ENCODE results near the gene BOD1L1.
A peak's percentile ranks its signal among the peaks of the same experiment; 100 is the strongest.

Gene BOD1L1

GRCh38 chr4:13627606-13628311 lies at the start of gene BOD1L1:
Gene BOD1L1, minus strand, starts transcription at chr4:13627725. Its CDS starts 138 bp downstream, at chr4:13627587.
- peak within 1 kb of the TSS; percentile 87 for H3K9ac ChIP-seq (ENCODE audit: low read depth, low read length)
- H3K27me3 ChIP-seq (ENCODE audit: control insufficient read depth, insufficient read depth, low read length), result no peaks in the 10 kb centered on the region
- H3K36me3 ChIP-seq (ENCODE audit: control insufficient read depth, insufficient read depth, low read length), result no peaks in the 10 kb centered on the region
- H3K27ac ChIP-seq (ENCODE audit: low read depth, low read length), result peak within 1 kb of the TSS; percentile 95
- peak within 1 kb of the TSS; percentile 94 for H3K4me3 ChIP-seq (ENCODE audit: low read depth, low read length)
- H3K4me1 ChIP-seq (ENCODE audit: control insufficient read depth, insufficient read depth, low read length), result peaks cover 10% of the 10 kb centered on the region
- H3K9me3 ChIP-seq (ENCODE audit: control insufficient read depth, insufficient read depth, low read length), result no peaks in the 10 kb centered on the region

- no peaks in the 10 kb centered on the region for H3K4me1 ChIP-seq (ENCODE audit: control insufficient read depth, insufficient read depth, low read length)
- H3K36me3 ChIP-seq (ENCODE audit: control insufficient read depth, insufficient read depth, low read length), result no peaks in the 10 kb centered on the region
- no peak overlapping the region for H3K27ac ChIP-seq (ENCODE audit: low read depth, low read length)
- H3K9me3 ChIP-seq (ENCODE audit: control insufficient read depth, insufficient read depth, low read length), result no peaks in the 10 kb centered on the region
- H3K9ac ChIP-seq (ENCODE audit: low read depth, low read length), result no peak overlapping the region
- H3K4me3 ChIP-seq (ENCODE audit: low read depth, low read length), result no peak overlapping the region
- no peaks in the 10 kb centered on the region for H3K27me3 ChIP-seq (ENCODE audit: control insufficient read depth, insufficient read depth, low read length)
Measured at GRCh38 chr4:13674971-13675370, 47.4 kb upstream of the BOD1L1 start.

- Histone ChIP-seq H3K9me3 (ENCODE audit: control insufficient read depth, insufficient read depth, low read length) (no peaks in the 10 kb centered on the region), H3K4me3 (ENCODE audit: low read depth, low read length) (no peak overlapping the region), H3K4me1 (ENCODE audit: control insufficient read depth, insufficient read depth, low read length) (no peaks in the 10 kb centered on the region), H3K27ac (ENCODE audit: low read depth, low read length) (no peak overlapping the region), H3K27me3 (ENCODE audit: control insufficient read depth, insufficient read depth, low read length) (no peaks in the 10 kb centered on the region), H3K9ac (ENCODE audit: low read depth, low read length) (no peak overlapping the region), H3K36me3 (ENCODE audit: control insufficient read depth, insufficient read depth, low read length) (no peaks in the 10 kb centered on the region)
Measured at GRCh38 chr4:13673167-13673566, 45.6 kb upstream of the BOD1L1 start.

- H3K27ac ChIP-seq (ENCODE audit: low read depth, low read length), result no peak overlapping the region
- H3K4me3 ChIP-seq (ENCODE audit: low read depth, low read length), result no peak overlapping the region
Measured at GRCh38 chr4:13670456-13671160, 43.1 kb upstream of the BOD1L1 start.

GRCh38 chr4:13665701-13666660 lies 38.5 kb upstream of the BOD1L1 start:
- no peaks in the 10 kb centered on the region for H3K27me3 ChIP-seq (ENCODE audit: control insufficient read depth, insufficient read depth, low read length)
- no peak overlapping the region for H3K4me3 ChIP-seq (ENCODE audit: low read depth, low read length)
- H3K36me3 ChIP-seq (ENCODE audit: control insufficient read depth, insufficient read depth, low read length), result no peaks in the 10 kb centered on the region
- H3K9ac ChIP-seq (ENCODE audit: low read depth, low read length), result no peak overlapping the region
- H3K27ac ChIP-seq (ENCODE audit: low read depth, low read length), result no peak overlapping the region
- no peaks in the 10 kb centered on the region for H3K4me1 ChIP-seq (ENCODE audit: control insufficient read depth, insufficient read depth, low read length)
- H3K9me3 ChIP-seq (ENCODE audit: control insufficient read depth, insufficient read depth, low read length), result no peaks in the 10 kb centered on the region

More at GRCh38 chr4:13670456-13671160, 43.1 kb upstream of the BOD1L1 start:
- Histone ChIP-seq H3K4me1 (ENCODE audit: control insufficient read depth, insufficient read depth, low read length) (no peaks in the 10 kb centered on the region), H3K27me3 (ENCODE audit: control insufficient read depth, insufficient read depth, low read length) (no peaks in the 10 kb centered on the region), H3K9ac (ENCODE audit: low read depth, low read length) (no peak overlapping the region), H3K36me3 (ENCODE audit: control insufficient read depth, insufficient read depth, low read length) (no peaks in the 10 kb centered on the region), H3K9me3 (ENCODE audit: control insufficient read depth, insufficient read depth, low read length) (no peaks in the 10 kb centered on the region)

GRCh38 chr4:13659341-13660070 lies 32.0 kb upstream of the BOD1L1 start:
- Histone ChIP-seq H3K27me3 (ENCODE audit: control insufficient read depth, insufficient read depth, low read length) (no peaks in the 10 kb centered on the region), H3K4me1 (ENCODE audit: control insufficient read depth, insufficient read depth, low read length) (peaks cover 5% of the 10 kb centered on the region; the same call in 1 of the 2 replicates), H3K9ac (ENCODE audit: low read depth, low read length) (no peak overlapping the region), H3K9me3 (ENCODE audit: control insufficient read depth, insufficient read depth, low read length) (no peaks in the 10 kb centered on the region), H3K27ac (ENCODE audit: low read depth, low read length) (no peak overlapping the region), H3K4me3 (ENCODE audit: low read depth, low read length) (no peak overlapping the region), H3K36me3 (ENCODE audit: control insufficient read depth, insufficient read depth, low read length) (no peaks in the 10 kb centered on the region)

- no peaks in the 10 kb centered on the region for H3K9me3 ChIP-seq (ENCODE audit: control insufficient read depth, insufficient read depth, low read length)
- H3K27ac ChIP-seq (ENCODE audit: low read depth, low read length), result no peak overlapping the region
- no peaks in the 10 kb centered on the region for H3K27me3 ChIP-seq (ENCODE audit: control insufficient read depth, insufficient read depth, low read length)
- no peaks in the 10 kb centered on the region for H3K36me3 ChIP-seq (ENCODE audit: control insufficient read depth, insufficient read depth, low read length)
- H3K4me3 ChIP-seq (ENCODE audit: low read depth, low read length), result peak overlapping the region; percentile 51
- peaks cover 11% of the 10 kb centered on the region; the same call in 1 of the 2 replicates for H3K4me1 ChIP-seq (ENCODE audit: control insufficient read depth, insufficient read depth, low read length)
- H3K9ac ChIP-seq (ENCODE audit: low read depth, low read length), result no peak overlapping the region
Measured at GRCh38 chr4:13656569-13657405, 29.3 kb upstream of the BOD1L1 start.

GRCh38 chr4:13654162-13654797 lies 26.8 kb upstream of the BOD1L1 start:
- Histone ChIP-seq H3K27me3 (ENCODE audit: control insufficient read depth, insufficient read depth, low read length) (no peaks in the 10 kb centered on the region), H3K4me3 (ENCODE audit: low read depth, low read length) (peak overlapping the region; percentile 73), H3K36me3 (ENCODE audit: control insufficient read depth, insufficient read depth, low read length) (no peaks in the 10 kb centered on the region), H3K9ac (ENCODE audit: low read depth, low read length) (no peak overlapping the region), H3K9me3 (ENCODE audit: control insufficient read depth, insufficient read depth, low read length) (no peaks in the 10 kb centered on the region), H3K27ac (ENCODE audit: low read depth, low read length) (no peak overlapping the region), H3K4me1 (ENCODE audit: control insufficient read depth, insufficient read depth, low read length) (peaks cover 11% of the 10 kb centered on the region; the same call in 1 of the 2 replicates)

GRCh38 chr4:13653766-13654161 lies 26.2 kb upstream of the BOD1L1 start:
- Histone ChIP-seq H3K36me3 (ENCODE audit: control insufficient read depth, insufficient read depth, low read length) (no peaks in the 10 kb centered on the region), H3K27me3 (ENCODE audit: control insufficient read depth, insufficient read depth, low read length) (no peaks in the 10 kb centered on the region), H3K4me1 (ENCODE audit: control insufficient read depth, insufficient read depth, low read length) (peaks cover 11% of the 10 kb centered on the region; the same call in 1 of the 2 replicates), H3K4me3 (ENCODE audit: low read depth, low read length) (peak overlapping the region; percentile 73), H3K27ac (ENCODE audit: low read depth, low read length) (no peak overlapping the region), H3K9me3 (ENCODE audit: control insufficient read depth, insufficient read depth, low read length) (no peaks in the 10 kb centered on the region), H3K9ac (ENCODE audit: low read depth, low read length) (no peak overlapping the region)

All from HUES48 (cell line).